Loucy (cell line): ENCODE results near the gene SDHD.

Experiments
- H2AFZ ChIP-seq: fragments of 200-600 bp; sonication (generic); 2 replicates; pipeline ENCODE4 v1.6.0; 2016; ENCODE audit warnings: antibody characterized with exemption, mild to moderate bottlenecking, low read length, moderate library complexity
- H3F3A ChIP-seq: fragments of 200-600 bp; 2 replicates; pipeline ENCODE4 v1.6.0; 2016; ENCODE audit warnings: antibody characterized with exemption, low read depth, mild to moderate bottlenecking
- H3K27me3 ChIP-seq: fragments of 200-600 bp; sonication (generic); 2 replicates; pipeline ENCODE4 v1.6.1; 2014; ENCODE audit warnings: low read length, mild to moderate bottlenecking; ENCODE audit not compliant: insufficient read depth, poor library complexity, severe bottlenecking
- H3K36me3 ChIP-seq: fragments of 200-600 bp; sonication (generic); 2 replicates; pipeline ENCODE4 v1.6.1; 2016; ENCODE audit warnings: low read length; ENCODE audit not compliant: insufficient read depth
- H3K4me1 ChIP-seq: fragments of 200-600 bp; sonication (generic); 2 replicates; pipeline ENCODE4 v1.5.1; 2014; ENCODE audit warnings: low read length, mild to moderate bottlenecking; ENCODE audit not compliant: insufficient read depth, poor library complexity, severe bottlenecking
- H3K4me2 ChIP-seq: fragments of 200-600 bp; sonication (generic); 2 replicates; pipeline ENCODE4 v1.6.0; 2014; ENCODE audit warnings: antibody characterized with exemption, low read length, low read depth, mild to moderate bottlenecking; ENCODE audit not compliant: poor library complexity, severe bottlenecking
- H3K4me3 ChIP-seq: fragments of 200-600 bp; sonication (generic); 2 replicates; pipeline ENCODE4 v1.5.1; 2014; ENCODE audit warnings: low read length, mild to moderate bottlenecking, mixed read lengths; ENCODE audit not compliant: poor library complexity, severe bottlenecking
- H3K79me2 ChIP-seq: fragments of 200-600 bp; sonication (generic); 2 replicates; pipeline ENCODE4 v1.6.1; 2014; ENCODE audit warnings: low read length; ENCODE audit not compliant: insufficient read depth
- H3K9ac ChIP-seq: fragments of 200-600 bp; sonication (generic); 2 replicates; pipeline ENCODE4 v1.6.0; 2014; ENCODE audit warnings: mild to moderate bottlenecking, low read depth, low read length, moderate library complexity; ENCODE audit not compliant: poor library complexity, severe bottlenecking
- H3K9me2 ChIP-seq: fragments of 200-600 bp; sonication (generic); replicated peaks from 2 replicates; pipeline ENCODE4 v1.6.1; 2016; ENCODE audit warnings: low read depth, low read length, mixed read lengths
- H3K9me3 ChIP-seq: fragments of 200-600 bp; sonication (generic); 2 replicates; pipeline ENCODE4 v1.6.1; 2014; ENCODE audit warnings: mild to moderate bottlenecking, antibody characterized with exemption, low read length, low read depth; ENCODE audit not compliant: insufficient read depth
- H4K20me1 ChIP-seq: fragments of 200-600 bp; sonication (generic); 2 replicates; pipeline ENCODE4 v1.6.0; 2014; ENCODE audit warnings: antibody characterized with exemption, low read length, mild to moderate bottlenecking; ENCODE audit not compliant: insufficient read depth, poor library complexity, severe bottlenecking
- EZH2phosphoT487 ChIP-seq: fragments of 200-600 bp; IDR thresholded peaks from 2 replicates; pipeline ENCODE4 v1.6.1; 2018; ENCODE audit warnings: antibody characterized with exemption, mild to moderate bottlenecking, moderate library complexity, borderline replicate concordance
- TF ChIP-seq, protein P1 (sequence below): fragments of 200-600 bp; sonication (generic); conservative IDR thresholded peaks from 2 replicates; pipeline ENCODE4 v1.5.1; 2014; ENCODE audit warnings: mild to moderate bottlenecking, antibody characterized with exemption, low read length

SDHD gene

GRCh38 chr11:112049777-112050176 is 36.9 kb upstream of the SDHD start:
- H3K79me2 ChIP-seq, result 0 out of 2 replicates have a peak, but pooled peaks cover 7% of the 10 kb centered on the region
- TF ChIP-seq, protein P1, sequence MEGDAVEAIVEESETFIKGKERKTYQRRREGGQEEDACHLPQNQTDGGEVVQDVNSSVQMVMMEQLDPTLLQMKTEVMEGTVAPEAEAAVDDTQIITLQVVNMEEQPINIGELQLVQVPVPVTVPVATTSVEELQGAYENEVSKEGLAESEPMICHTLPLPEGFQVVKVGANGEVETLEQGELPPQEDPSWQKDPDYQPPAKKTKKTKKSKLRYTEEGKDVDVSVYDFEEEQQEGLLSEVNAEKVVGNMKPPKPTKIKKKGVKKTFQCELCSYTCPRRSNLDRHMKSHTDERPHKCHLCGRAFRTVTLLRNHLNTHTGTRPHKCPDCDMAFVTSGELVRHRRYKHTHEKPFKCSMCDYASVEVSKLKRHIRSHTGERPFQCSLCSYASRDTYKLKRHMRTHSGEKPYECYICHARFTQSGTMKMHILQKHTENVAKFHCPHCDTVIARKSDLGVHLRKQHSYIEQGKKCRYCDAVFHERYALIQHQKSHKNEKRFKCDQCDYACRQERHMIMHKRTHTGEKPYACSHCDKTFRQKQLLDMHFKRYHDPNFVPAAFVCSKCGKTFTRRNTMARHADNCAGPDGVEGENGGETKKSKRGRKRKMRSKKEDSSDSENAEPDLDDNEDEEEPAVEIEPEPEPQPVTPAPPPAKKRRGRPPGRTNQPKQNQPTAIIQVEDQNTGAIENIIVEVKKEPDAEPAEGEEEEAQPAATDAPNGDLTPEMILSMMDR, result no peak
- TF ChIP-seq EZH2phosphoT487, result no peak
- H3K4me3 ChIP-seq, result no peak overlapping the region
- no peaks in the 10 kb centered on the region for H3K9me2 ChIP-seq
- H3K27me3 ChIP-seq, result no peaks in the 10 kb centered on the region
- no peak overlapping the region for H3K9ac ChIP-seq
- peaks cover 63% of the 10 kb centered on the region for H3K36me3 ChIP-seq
- H2AFZ ChIP-seq, result no peak overlapping the region
- H3K9me3 ChIP-seq, result no peaks in the 10 kb centered on the region
- no peaks in the 10 kb centered on the region for H4K20me1 ChIP-seq
- H3K4me1 ChIP-seq, result no peaks in the 10 kb centered on the region
- no peaks in the 10 kb centered on the region for H3F3A ChIP-seq
- H3K4me2 ChIP-seq, result no peak overlapping the region

DNA sequence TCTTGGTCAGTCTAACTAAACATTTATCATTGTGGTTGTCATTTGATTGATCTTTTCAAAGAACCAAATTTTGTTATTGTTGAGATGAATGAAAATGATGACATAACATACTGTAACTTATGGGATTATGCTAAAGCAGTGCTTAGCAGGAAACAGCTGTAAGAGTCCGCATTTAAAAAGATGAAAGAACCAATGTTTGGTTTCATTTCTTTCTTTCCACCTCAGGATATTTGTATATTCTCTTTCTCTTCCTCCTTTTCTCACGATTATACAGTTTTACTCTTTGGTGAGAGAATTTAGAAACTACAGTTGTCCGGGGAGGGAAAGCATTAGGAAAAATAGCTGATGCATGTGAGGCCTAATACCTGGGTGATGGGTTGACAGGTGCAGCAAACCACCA is 36.0 kb upstream of the SDHD start:
- no peaks in the 10 kb centered on the region for H4K20me1 ChIP-seq
- H3K9me3 ChIP-seq, result no peaks in the 10 kb centered on the region
- H3K9ac ChIP-seq, result no peak overlapping the region
- no peak overlapping the region for H2AFZ ChIP-seq
- no peaks in the 10 kb centered on the region for H3K27me3 ChIP-seq
- no peaks in the 10 kb centered on the region for H3F3A ChIP-seq
- H3K36me3 ChIP-seq, result peaks cover 56% of the 10 kb centered on the region
- H3K9me2 ChIP-seq, result no peaks in the 10 kb centered on the region
- no peak overlapping the region for H3K4me2 ChIP-seq
- H3K4me3 ChIP-seq, result no peak overlapping the region
- 0 out of 2 replicates have a peak, but pooled peaks cover 7% of the 10 kb centered on the region for H3K79me2 ChIP-seq
- TF ChIP-seq EZH2phosphoT487, result no peak
- TF ChIP-seq, protein P1, result no peak
- H3K4me1 ChIP-seq, result no peaks in the 10 kb centered on the region

- no peak overlapping the region for H3K9ac ChIP-seq
These were observed 34.9 kb upstream of the SDHD start for GRCh38 chr11:112051768-112052167.

More at GRCh38 chr11:112051768-112052167, 34.9 kb upstream of the SDHD start:
- no peaks in the 10 kb centered on the region for H3K27me3 ChIP-seq
- no peaks in the 10 kb centered on the region for H3K9me2 ChIP-seq
- 0 out of 2 replicates have a peak, but pooled peaks cover 7% of the 10 kb centered on the region for H3K79me2 ChIP-seq
- peaks cover 58% of the 10 kb centered on the region for H3K36me3 ChIP-seq
- H4K20me1 ChIP-seq, result no peaks in the 10 kb centered on the region
- TF ChIP-seq EZH2phosphoT487, result no peak
- TF ChIP-seq, protein P1, result no peak
- H2AFZ ChIP-seq, result no peak overlapping the region
- no peak overlapping the region for H3K4me2 ChIP-seq
- H3K4me1 ChIP-seq, result no peaks in the 10 kb centered on the region
- no peaks in the 10 kb centered on the region for H3F3A ChIP-seq
- H3K9me3 ChIP-seq, result no peaks in the 10 kb centered on the region
- no peak overlapping the region for H3K4me3 ChIP-seq
